ENCODE data around the gene GHR.

- TF ChIP-seq EZH2 (IDR thresholded peaks at IDR 0.05; ENCODE audit: insufficient read depth, low read length) = no peak
- TF ChIP-seq CTCF (IDR thresholded peaks at IDR 0.05; ENCODE audit: insufficient read depth, low read depth, low read length) = no peak
Measured at GRCh38 chr5:42593591-42593990, 170.4 kb downstream of the GHR start.
